IMR-90 (cell line): ENCODE measurements around the gene SV2C.

ENCODE experiments used
- BHLHE40 ChIP-seq: fragments of 150-350 bp; IDR thresholded peaks from 2 replicates; pipeline ENCODE4 v1.6.1; 2016; ENCODE audit warnings: mild to moderate bottlenecking, low read depth, low read length
- CEBPB ChIP-seq: IDR thresholded peaks from 2 replicates; pipeline ENCODE4 v1.6.1; 2012; ENCODE audit warnings: low read depth, low read length, improper control_type of control experiment
- CHD1 ChIP-seq: IDR thresholded peaks from 2 replicates; pipeline ENCODE4 v1.6.1; 2012; ENCODE audit warnings: low read depth, low read length, improper control_type of control experiment
- CTCF ChIP-seq: conservative IDR thresholded peaks from 2 replicates; pipeline ENCODE4 v1.5.1; 2012; ENCODE audit warnings: mild to moderate bottlenecking, low read depth, low read length, improper control_type of control experiment
- FOS ChIP-seq: fragments of 150-350 bp; IDR thresholded peaks from 2 replicates; pipeline ENCODE4 v1.6.1; 2016; ENCODE audit warnings: low read depth, low read length
- MAFK ChIP-seq: IDR thresholded peaks from 2 replicates; pipeline ENCODE4 v1.6.1; 2012; ENCODE audit warnings: low read depth, low read length, improper control_type of control experiment
- MAZ ChIP-seq: IDR thresholded peaks from 2 replicates; pipeline ENCODE4 v1.6.1; 2012; ENCODE audit warnings: low read depth, mild to moderate bottlenecking, low read length, improper control_type of control experiment, moderate library complexity, borderline replicate concordance
- MXI1 ChIP-seq: IDR thresholded peaks from 2 replicates; pipeline ENCODE4 v1.6.1; 2012; ENCODE audit warnings: low read depth, mild to moderate bottlenecking, low read length, moderate library complexity, borderline replicate concordance
- POLR2A ChIP-seq: IDR thresholded peaks from 2 replicates; pipeline ENCODE4 v1.6.1; 2012; ENCODE audit warnings: mild to moderate bottlenecking, low read depth, low read length
- RAD21 ChIP-seq: IDR thresholded peaks from 2 replicates; pipeline ENCODE4 v1.6.1; 2012; ENCODE audit warnings: low read length, improper control_type of control experiment
- RCOR1 ChIP-seq: IDR thresholded peaks from 2 replicates; pipeline ENCODE4 v1.6.1; 2012; ENCODE audit warnings: mild to moderate bottlenecking, low read length, improper control_type of control experiment; ENCODE audit not compliant: insufficient replicate concordance
- RFX5 ChIP-seq: IDR thresholded peaks from 2 replicates; pipeline ENCODE4 v1.8.0; 2012; ENCODE audit warnings: low read depth, mild to moderate bottlenecking, low read length, moderate library complexity
- SMC3 ChIP-seq: fragments of 150-350 bp; IDR thresholded peaks from 2 replicates; pipeline ENCODE4 v1.6.1; 2016; ENCODE audit warnings: low read depth, mild to moderate bottlenecking, antibody characterized with exemption, low read length, moderate library complexity
- TF ChIP-seq, protein P1 (sequence below): fragments of 150-350 bp; IDR thresholded peaks from 2 replicates; pipeline ENCODE4 v1.6.1; 2017; ENCODE audit warnings: mild to moderate bottlenecking, antibody characterized with exemption, low read length, low read depth

DNA sequence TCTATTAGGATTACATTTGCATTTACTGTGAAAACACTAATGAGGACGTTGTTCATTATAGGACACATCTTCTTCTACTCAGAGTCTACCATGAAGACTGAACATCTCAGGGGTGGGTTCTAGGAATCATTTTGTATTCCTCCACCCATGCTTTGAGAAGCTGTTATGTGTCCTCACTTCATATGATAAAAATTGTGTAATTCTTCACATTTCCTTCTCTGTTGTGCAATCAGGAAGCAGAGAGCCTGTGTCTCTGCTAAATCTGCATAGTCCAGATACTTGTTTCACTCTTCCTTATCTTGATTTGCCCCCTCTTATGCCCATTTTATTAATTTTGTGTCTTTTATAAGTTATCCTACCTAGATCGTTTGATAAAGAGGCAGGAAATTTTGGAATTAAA lies 222.1 kb downstream of the SV2C start:
- TF ChIP-seq POLR2A = no peak
- TF ChIP-seq SMC3 = no peak
- no peak for TF ChIP-seq CTCF
- no peak for TF ChIP-seq RFX5
- TF ChIP-seq MAZ = no peak
- no peak for TF ChIP-seq CEBPB
- TF ChIP-seq MAFK = no peak
- TF ChIP-seq MXI1 = no peak
- TF ChIP-seq, protein P1, sequence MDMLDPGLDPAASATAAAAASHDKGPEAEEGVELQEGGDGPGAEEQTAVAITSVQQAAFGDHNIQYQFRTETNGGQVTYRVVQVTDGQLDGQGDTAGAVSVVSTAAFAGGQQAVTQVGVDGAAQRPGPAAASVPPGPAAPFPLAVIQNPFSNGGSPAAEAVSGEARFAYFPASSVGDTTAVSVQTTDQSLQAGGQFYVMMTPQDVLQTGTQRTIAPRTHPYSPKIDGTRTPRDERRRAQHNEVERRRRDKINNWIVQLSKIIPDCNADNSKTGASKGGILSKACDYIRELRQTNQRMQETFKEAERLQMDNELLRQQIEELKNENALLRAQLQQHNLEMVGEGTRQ = no peak
- no peak for TF ChIP-seq RAD21
- no peak for TF ChIP-seq RCOR1
- no peak for TF ChIP-seq CHD1
- TF ChIP-seq FOS = no peak
- no peak for TF ChIP-seq BHLHE40
